ENCODE measurements around the gene WEE1. TPM values are rescaled to one million over a fixed set of nuclear protein-coding genes. Genes with fewer than 3 reads are reported as not detected.

WEE1 gene
- total RNA-seq, 4 donors from 2014 or later, result 82.0 to 296 (median 183) TPM

GRCh38 chr11:9550191-9550628 is 23.3 kb upstream of the WEE1 start:
- Histone ChIP-seq H3K27me3 (no peaks in the 10 kb centered on the region), H3K36me3 (no peaks in the 10 kb centered on the region), H3K4me3 (no peak overlapping the region), H3K4me1 (no peaks in the 10 kb centered on the region), H3K27ac (no peak overlapping the region), H3K9me3 (no peaks in the 10 kb centered on the region)
- TF ChIP-seq POLR2A (IDR thresholded peaks at IDR 0.05), result no peak
- TF ChIP-seq POLR2AphosphoS5 (IDR thresholded peaks at IDR 0.05), result no peak
- no peak for TF ChIP-seq EP300 (IDR thresholded peaks at IDR 0.05)
- no peak for TF ChIP-seq CTCF (IDR thresholded peaks at IDR 0.05)
- no peak for DNase-seq (ENCODE audit: low spot score in 2 of 2)
- 90% methylated on average over 8 of the region's 8 CpGs for WGBS

GRCh38 chr11:9561279-9561982 is 12.0 kb upstream of the WEE1 start:
- DNase-seq (ENCODE audit: low spot score in 2 of 2), result no peak
- peaks cover 18% of the 10 kb centered on the region for H3K4me1 ChIP-seq
- no peaks in the 10 kb centered on the region for H3K9me3 ChIP-seq
- H3K4me3 ChIP-seq, result no peak overlapping the region
- H3K27me3 ChIP-seq, result no peaks in the 10 kb centered on the region
- 94% methylated on average over 2 of the region's 2 CpGs for whole genome bisulfite sequencing
- H3K27ac ChIP-seq, result no peak overlapping the region
- TF ChIP-seq POLR2AphosphoS5 (IDR thresholded peaks at IDR 0.05), result no peak
- no peak for TF ChIP-seq EP300 (IDR thresholded peaks at IDR 0.05)
- TF ChIP-seq POLR2A (IDR thresholded peaks at IDR 0.05), result no peak
- TF ChIP-seq CTCF (IDR thresholded peaks at IDR 0.05), result no peak
- no peaks in the 10 kb centered on the region for H3K36me3 ChIP-seq

- Histone ChIP-seq H3K4me3 (no peak overlapping the region), H3K9me3 (no peaks in the 10 kb centered on the region), H3K36me3 (no peaks in the 10 kb centered on the region), H3K4me1 (peaks cover 30% of the 10 kb centered on the region), H3K27me3 (no peaks in the 10 kb centered on the region), H3K27ac (no peak overlapping the region)
- TF ChIP-seq POLR2AphosphoS5 (IDR thresholded peaks at IDR 0.05) (no peak), POLR2A (IDR thresholded peaks at IDR 0.05) (no peak), EP300 (IDR thresholded peaks at IDR 0.05) (no peak), CTCF (IDR thresholded peaks at IDR 0.05) (no peak)
- no peak for DNase-seq (ENCODE audit: low spot score in 2 of 2)
These were observed 10.8 kb upstream of the WEE1 start for GRCh38 chr11:9562716-9563115.

GRCh38 chr11:9563196-9563730 is 10.2 kb upstream of the WEE1 start:
- DNase-seq (ENCODE audit: low spot score in 2 of 2), result no peak
- Histone ChIP-seq H3K9me3 (no peaks in the 10 kb centered on the region), H3K4me1 (peaks cover 36% of the 10 kb centered on the region), H3K4me3 (no peak overlapping the region), H3K27ac (no peak overlapping the region), H3K36me3 (no peaks in the 10 kb centered on the region), H3K27me3 (no peaks in the 10 kb centered on the region)
- WGBS, result 50% methylated on average over 1 of the region's 1 CpG
- TF ChIP-seq CTCF (IDR thresholded peaks at IDR 0.05) (no peak), POLR2AphosphoS5 (IDR thresholded peaks at IDR 0.05) (no peak), POLR2A (IDR thresholded peaks at IDR 0.05) (no peak), EP300 (IDR thresholded peaks at IDR 0.05) (no peak)

- Histone ChIP-seq H3K4me3 (no peak overlapping the region), H3K36me3 (no peaks in the 10 kb centered on the region), H3K4me1 (peaks cover 59% of the 10 kb centered on the region), H3K27ac (peak overlapping the region; percentile 99), H3K27me3 (no peaks in the 10 kb centered on the region), H3K9me3 (no peaks in the 10 kb centered on the region)
- DNase-seq (ENCODE audit: low spot score in 2 of 2), result no peak
- WGBS, result 17% methylated on average over 7 of the region's 7 CpGs
- TF ChIP-seq POLR2A (IDR thresholded peaks at IDR 0.05) (no peak), POLR2AphosphoS5 (IDR thresholded peaks at IDR 0.05) (peak in 2 of 3 donors; percentile 57 to 67)
These were observed 7.5 kb upstream of the WEE1 start for GRCh38 chr11:9565822-9566560.

Data from suprapubic skin (tissue), 4 donors.